ENCODE results near the gene DNAH1.

GRCh38 chr3:52367891-52368880 is 52.1 kb downstream of the DNAH1 start:
- TF ChIP-seq, protein P1, sequence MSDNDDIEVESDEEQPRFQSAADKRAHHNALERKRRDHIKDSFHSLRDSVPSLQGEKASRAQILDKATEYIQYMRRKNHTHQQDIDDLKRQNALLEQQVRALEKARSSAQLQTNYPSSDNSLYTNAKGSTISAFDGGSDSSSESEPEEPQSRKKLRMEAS (IDR thresholded peaks at IDR 0.05) = no peak
- TF ChIP-seq EP300 (IDR thresholded peaks at IDR 0.05; ENCODE audit: borderline replicate concordance) = no peak
- no peak for TF ChIP-seq TCF12 (IDR thresholded peaks at IDR 0.05; ENCODE audit: low read depth)
- TF ChIP-seq, protein P2, sequence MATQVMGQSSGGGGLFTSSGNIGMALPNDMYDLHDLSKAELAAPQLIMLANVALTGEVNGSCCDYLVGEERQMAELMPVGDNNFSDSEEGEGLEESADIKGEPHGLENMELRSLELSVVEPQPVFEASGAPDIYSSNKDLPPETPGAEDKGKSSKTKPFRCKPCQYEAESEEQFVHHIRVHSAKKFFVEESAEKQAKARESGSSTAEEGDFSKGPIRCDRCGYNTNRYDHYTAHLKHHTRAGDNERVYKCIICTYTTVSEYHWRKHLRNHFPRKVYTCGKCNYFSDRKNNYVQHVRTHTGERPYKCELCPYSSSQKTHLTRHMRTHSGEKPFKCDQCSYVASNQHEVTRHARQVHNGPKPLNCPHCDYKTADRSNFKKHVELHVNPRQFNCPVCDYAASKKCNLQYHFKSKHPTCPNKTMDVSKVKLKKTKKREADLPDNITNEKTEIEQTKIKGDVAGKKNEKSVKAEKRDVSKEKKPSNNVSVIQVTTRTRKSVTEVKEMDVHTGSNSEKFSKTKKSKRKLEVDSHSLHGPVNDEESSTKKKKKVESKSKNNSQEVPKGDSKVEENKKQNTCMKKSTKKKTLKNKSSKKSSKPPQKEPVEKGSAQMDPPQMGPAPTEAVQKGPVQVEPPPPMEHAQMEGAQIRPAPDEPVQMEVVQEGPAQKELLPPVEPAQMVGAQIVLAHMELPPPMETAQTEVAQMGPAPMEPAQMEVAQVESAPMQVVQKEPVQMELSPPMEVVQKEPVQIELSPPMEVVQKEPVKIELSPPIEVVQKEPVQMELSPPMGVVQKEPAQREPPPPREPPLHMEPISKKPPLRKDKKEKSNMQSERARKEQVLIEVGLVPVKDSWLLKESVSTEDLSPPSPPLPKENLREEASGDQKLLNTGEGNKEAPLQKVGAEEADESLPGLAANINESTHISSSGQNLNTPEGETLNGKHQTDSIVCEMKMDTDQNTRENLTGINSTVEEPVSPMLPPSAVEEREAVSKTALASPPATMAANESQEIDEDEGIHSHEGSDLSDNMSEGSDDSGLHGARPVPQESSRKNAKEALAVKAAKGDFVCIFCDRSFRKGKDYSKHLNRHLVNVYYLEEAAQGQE (IDR thresholded peaks at IDR 0.05; ENCODE audit: low read depth) = no peak
- no peak for TF ChIP-seq RAD21 (IDR thresholded peaks at IDR 0.05; ENCODE audit: low read depth)
- TF ChIP-seq YY1 (IDR thresholded peaks at IDR 0.05; ENCODE audit: low read depth) = no peak
- TF ChIP-seq TAF1 (IDR thresholded peaks at IDR 0.05; ENCODE audit: low read depth) = no peak
- TF ChIP-seq FOXM1 (IDR thresholded peaks at IDR 0.05; ENCODE audit: borderline replicate concordance, low read depth) = no peak
- TF ChIP-seq USF1 (IDR thresholded peaks at IDR 0.05) = no peak

All from Ishikawa (cell line).